Fibroblast of mammary gland (primary cell): Measurements from ENCODE around the gene RHBG.

ENCODE experiments used
- DNase-seq: peaks from one replicate; pipeline ENCODE4 v3.0.0-alpha.2; 2010; ENCODE audit warnings: low read depth
- H3K4me3 ChIP-seq: 2 replicates; pipeline ENCODE4 v1.5.1; 2011; ENCODE audit warnings: low read depth, mild to moderate bottlenecking, low read length, moderate library complexity; ENCODE audit not compliant: control insufficient read depth
- TF ChIP-seq, protein P1 (sequence below): conservative IDR thresholded peaks from 2 replicates; pipeline ENCODE4 v1.5.1; 2011; ENCODE audit warnings: low read depth, low read length, inconsistent platforms; ENCODE audit not compliant: control insufficient read depth, insufficient read depth

RHBG gene

GRCh38 chr1:156378557-156378956, 9.5 kb downstream of the RHBG start:
- TF ChIP-seq, protein P1, sequence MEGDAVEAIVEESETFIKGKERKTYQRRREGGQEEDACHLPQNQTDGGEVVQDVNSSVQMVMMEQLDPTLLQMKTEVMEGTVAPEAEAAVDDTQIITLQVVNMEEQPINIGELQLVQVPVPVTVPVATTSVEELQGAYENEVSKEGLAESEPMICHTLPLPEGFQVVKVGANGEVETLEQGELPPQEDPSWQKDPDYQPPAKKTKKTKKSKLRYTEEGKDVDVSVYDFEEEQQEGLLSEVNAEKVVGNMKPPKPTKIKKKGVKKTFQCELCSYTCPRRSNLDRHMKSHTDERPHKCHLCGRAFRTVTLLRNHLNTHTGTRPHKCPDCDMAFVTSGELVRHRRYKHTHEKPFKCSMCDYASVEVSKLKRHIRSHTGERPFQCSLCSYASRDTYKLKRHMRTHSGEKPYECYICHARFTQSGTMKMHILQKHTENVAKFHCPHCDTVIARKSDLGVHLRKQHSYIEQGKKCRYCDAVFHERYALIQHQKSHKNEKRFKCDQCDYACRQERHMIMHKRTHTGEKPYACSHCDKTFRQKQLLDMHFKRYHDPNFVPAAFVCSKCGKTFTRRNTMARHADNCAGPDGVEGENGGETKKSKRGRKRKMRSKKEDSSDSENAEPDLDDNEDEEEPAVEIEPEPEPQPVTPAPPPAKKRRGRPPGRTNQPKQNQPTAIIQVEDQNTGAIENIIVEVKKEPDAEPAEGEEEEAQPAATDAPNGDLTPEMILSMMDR = no peak
- no peak for DNase-seq
- H3K4me3 ChIP-seq = no peak overlapping the region

- no peak for DNase-seq
- TF ChIP-seq, protein P1 = no peak
- no peak overlapping the region for H3K4me3 ChIP-seq
Observed at GRCh38 chr1:156379420-156380165, 10.6 kb downstream of the RHBG start.

GRCh38 chr1:156382561-156382960, 13.6 kb downstream of the RHBG start:
- H3K4me3 ChIP-seq = no peak overlapping the region
- TF ChIP-seq, protein P1 = no peak
- DNase-seq = no peak

GRCh38 chr1:156383023-156383422, 14.0 kb downstream of the RHBG start:
- peak; percentile 44 for DNase-seq
- TF ChIP-seq, protein P1 = peak; percentile 84
- no peak overlapping the region for H3K4me3 ChIP-seq

DNA sequence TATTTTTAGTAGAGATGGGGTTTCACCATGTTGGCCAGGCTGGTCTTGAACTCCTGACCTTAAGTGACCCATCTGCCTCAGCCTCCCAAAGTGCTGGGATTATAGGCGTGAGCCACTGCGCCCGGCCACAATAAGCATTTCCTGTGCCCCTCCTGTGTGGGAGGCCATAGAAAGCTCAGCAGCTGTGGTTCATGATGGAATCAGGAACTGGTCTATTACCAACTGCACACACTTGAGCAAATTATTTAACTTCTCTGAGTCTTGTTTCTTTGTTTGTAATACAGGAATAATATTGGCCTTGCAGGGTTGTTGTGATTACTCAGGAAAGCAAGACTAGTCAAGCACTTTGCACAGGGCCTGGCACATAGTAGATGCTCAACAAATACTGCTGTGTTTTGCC, 15.0 kb downstream of the RHBG start:
- TF ChIP-seq, protein P1 = no peak
- DNase-seq = no peak
- no peak overlapping the region for H3K4me3 ChIP-seq

- DNase-seq = no peak
- no peak overlapping the region for H3K4me3 ChIP-seq
- TF ChIP-seq, protein P1 = no peak
Observed at GRCh38 chr1:156384658-156385057, 15.6 kb downstream of the RHBG start.
